HG02840 (cell line): ENCODE data around the gene DCPS.

Source experiments
- ATAC-seq: cut with Tn5 transposase; IDR thresholded peaks from one replicate; pipeline ENCODE4 v1.9.1; 2021; ENCODE audit warnings: mild to moderate bottlenecking, moderate library complexity, moderate number of reproducible peaks; ENCODE audit not compliant: unreplicated experiment, low FRiP score

Gene DCPS

DNA sequence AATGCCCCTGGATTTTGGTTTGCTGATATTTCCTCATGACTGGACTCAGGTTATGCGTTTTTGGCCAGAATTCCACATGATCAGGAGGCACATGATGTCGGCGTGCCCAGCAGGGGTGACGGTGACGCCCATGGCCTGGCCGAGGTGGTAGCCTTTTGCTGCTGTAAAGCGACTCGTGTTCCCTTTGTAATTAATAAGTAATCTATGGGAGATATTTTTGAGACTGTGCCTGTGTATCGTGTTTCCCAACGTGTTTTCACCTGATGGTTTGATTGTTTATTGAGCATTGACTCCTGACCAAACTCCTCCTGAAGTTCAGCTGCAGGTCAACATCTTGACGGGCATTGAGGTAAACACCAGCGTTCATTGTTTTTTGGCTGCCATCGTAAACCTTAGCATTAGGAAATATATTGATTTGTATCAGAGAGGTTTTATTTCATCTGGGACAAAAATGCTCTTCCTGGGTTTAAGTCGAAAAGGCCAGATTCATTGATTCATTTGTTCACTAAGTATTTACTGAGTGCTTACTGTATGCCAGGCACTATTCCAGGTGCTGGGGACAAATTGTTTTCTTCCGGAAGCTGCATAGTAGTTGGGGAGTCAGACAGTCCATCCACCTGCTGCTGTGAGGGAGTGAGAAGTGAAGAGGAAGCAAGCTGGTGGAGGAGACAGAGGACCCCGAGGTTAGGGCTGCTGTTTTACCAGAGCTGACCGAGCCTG, 23.6 kb downstream of the DCPS start:
- no peak for ATAC-seq

DNA sequence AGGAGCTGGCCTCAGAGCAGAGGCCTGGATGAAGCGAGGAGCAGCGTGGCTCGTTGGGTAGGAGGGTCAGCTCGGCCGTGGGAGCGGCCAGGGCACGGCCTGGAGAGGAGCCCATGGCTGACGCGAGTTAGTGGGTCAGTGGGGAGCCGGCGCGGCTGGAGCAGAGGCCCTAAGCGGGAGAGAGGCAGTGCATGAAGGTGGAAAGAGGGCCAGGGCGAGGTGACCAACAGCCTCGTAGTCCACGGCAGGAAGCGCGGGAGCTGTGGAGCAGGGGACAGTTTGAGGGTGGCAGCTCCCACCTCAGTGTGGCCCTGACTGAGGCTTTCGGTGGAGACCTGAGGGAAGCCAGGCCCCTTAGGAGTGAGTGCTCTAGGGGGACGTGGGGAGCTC, 24.1 kb downstream of the DCPS start:
- ATAC-seq = no peak

DNA sequence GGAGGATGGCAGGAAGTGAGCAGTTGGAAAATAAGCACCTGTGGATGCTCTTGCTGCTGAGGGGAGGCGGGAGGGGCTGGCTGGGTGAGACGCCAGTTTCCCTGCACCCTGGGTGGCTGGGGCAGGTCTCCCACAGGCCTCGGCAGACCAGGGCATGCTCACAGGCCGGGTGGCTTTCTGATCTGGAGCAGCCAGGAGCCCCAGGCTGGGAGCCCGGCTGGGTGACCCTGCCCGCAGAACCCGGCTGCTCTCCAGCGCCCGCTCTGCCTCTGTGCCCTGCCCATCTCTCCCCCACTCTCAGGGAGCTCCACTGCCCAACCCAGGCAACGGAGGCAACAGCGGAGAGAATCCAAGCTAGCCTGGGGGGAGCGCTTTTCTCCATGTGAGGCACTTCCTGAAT, 24.6 kb downstream of the DCPS start:
- ATAC-seq = no peak

- ATAC-seq = no peak
These were observed 25.2 kb downstream of the DCPS start for GRCh38 chr11:126328938-126329643.

- ATAC-seq = no peak
These were observed 25.9 kb downstream of the DCPS start for GRCh38 chr11:126329644-126330211.

GRCh38 chr11:126331286-126331685, 27.4 kb downstream of the DCPS start:
- no peak for ATAC-seq

- ATAC-seq = no peak
These were observed 28.4 kb downstream of the DCPS start for GRCh38 chr11:126332221-126332711.

GRCh38 chr11:126333142-126333541, 29.3 kb downstream of the DCPS start:
- ATAC-seq = no peak

GRCh38 chr11:126334659-126335462, 31.0 kb downstream of the DCPS start:
- no peak for ATAC-seq

- no peak for ATAC-seq
These were observed 31.6 kb downstream of the DCPS start for GRCh38 chr11:126335463-126335760.

DNA sequence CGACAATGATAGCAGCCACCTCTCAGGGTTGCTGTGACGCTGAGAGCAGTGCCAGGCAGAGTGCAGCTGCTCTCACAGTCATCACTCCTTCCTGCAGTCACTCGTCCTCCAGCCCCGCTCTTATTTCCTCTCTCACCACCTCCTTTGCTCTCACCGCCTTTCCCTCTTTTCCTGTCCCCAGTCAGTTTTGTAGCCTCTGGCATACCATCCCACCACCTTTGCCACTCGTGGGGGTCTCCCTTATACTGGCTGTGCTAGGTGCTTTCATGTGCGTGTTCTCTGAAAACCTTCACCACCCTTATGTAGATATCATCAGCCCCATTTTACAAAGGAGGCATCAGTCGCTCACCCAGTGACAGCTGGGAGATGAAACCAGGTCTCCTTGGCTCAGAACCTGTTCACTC, 32.3 kb downstream of the DCPS start:
- no peak for ATAC-seq

GRCh38 chr11:126336671-126337101, 32.8 kb downstream of the DCPS start:
- ATAC-seq = no peak

DNA sequence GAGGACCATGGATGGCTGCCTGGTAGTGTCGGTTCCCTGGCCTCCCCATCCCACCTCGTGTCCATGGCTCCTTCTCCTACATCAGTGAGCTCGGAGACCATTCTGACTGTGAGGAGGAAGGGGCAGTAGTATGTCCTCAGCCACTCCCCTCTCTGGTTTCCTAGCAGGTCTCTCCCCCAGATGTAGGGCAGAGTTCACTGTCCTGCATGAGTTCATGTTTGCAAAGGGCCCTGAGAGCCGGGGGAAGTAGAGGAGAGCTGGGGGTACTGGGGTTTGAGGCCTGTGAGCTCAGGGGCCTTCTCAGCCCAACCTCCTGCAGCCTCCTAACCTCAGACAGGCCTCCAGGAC, 33.2 kb downstream of the DCPS start:
- no peak for ATAC-seq

DNA sequence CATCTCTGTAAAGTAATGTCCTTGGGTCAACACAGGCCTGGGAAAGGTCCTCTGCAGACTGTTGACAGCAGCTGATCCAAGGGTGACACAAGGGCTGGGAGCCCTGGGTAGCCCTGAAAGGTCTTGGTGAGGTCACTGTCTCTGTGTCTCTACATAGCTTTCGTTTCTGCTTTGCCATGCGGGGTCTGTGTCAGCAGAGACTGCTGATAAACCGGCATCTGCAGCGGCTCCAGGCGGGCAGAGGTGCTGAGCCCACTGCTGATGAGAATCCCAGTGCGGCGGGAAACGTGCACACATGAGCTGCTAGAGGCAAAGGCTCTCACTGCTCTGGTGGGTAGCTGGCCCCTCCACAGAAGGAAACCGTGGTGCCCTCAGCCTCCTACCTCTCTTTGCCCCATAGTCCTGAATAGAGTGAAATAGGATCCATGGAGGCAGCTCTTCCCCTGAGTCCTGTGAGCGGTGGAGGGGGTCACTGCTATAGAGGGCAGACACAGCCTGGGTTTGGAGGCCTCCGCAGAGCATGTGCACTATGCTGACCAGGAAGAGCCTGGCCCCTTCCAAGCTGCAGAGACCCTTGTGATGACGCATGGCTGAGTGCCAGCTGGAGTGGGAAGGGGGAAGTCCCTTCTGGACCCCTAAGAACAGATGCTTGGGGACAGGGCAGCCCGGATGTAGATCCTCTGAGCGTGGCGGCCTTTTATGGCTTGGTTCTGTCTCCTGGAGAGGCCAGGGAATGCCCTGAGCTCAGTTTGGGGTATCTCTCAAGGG, 33.8 kb downstream of the DCPS start:
- no peak for ATAC-seq

- ATAC-seq = no peak
These were observed 34.6 kb downstream of the DCPS start for GRCh38 chr11:126338346-126339055.

GRCh38 chr11:126339073-126339862, 35.4 kb downstream of the DCPS start:
- ATAC-seq = no peak

GRCh38 chr11:126339863-126340434, 36.1 kb downstream of the DCPS start:
- no peak for ATAC-seq

- no peak for ATAC-seq
These were observed 37.2 kb downstream of the DCPS start for GRCh38 chr11:126340960-126341606.
